ENCODE measurements around the gene ITM2B. TPM values are rescaled to one million over a fixed set of nuclear protein-coding genes. Genes with fewer than 3 reads are reported as not detected.

ITM2B gene
- total RNA-seq, 1 experiment from 2014 or later = 105 TPM

DNA sequence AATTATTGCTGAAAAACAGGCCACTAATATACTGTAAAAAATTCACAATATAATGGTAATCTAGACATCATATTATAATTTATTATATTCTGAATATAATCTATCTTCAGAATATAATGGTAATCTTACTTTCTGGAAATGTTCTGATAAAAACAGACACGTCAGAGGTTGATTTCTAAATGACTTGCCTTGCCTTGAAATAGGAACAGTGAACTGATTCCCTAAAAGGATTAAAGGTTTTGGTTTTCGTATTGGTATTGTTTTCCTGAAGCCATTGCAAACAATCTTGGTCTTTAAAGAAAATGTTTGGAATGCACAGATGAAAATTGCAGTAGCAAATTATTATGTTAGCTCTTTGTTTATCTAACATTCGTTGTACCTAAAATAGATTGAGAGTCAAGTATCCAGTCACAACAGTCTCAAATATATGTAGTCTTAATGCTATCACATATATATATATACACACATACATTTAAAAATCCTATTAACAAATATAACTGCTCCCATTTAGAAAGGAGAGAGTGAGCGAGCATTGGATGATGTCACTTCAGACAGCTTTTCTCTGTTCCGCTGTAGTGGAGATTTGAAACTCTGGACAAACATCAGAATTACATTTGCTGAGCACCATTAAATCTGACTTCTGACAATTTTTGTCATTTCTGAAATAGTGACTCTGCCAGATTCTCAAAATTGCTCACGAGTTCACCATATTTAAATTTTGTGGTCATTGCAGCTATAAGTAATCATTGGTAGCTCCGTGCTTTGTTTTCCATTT is 1.7 kb downstream of the ITM2B start:
- Histone ChIP-seq H3K27ac (ENCODE audit: low read length) (no peak overlapping the region), H3K9ac (ENCODE audit: low read length) (peak overlapping the region; percentile 84; the same call in 1 of the 2 replicates), H3K9me3 (ENCODE audit: low read length) (no peaks in the 10 kb centered on the region), H3K4me3 (ENCODE audit: low read length) (peak overlapping the region; percentile 88), H3F3A (ENCODE audit: low read length, unreplicated experiment) (no peaks in the 10 kb centered on the region), H3K4me1 (ENCODE audit: insufficient read depth, low read length) (peaks cover 32% of the 10 kb centered on the region), H3K9me2 (replicated peaks; ENCODE audit: low read length) (no peaks in the 10 kb centered on the region), H3K36me3 (ENCODE audit: low read depth, low read length) (no peaks in the 10 kb centered on the region), H4K20me1 (ENCODE audit: low read length) (no peaks in the 10 kb centered on the region), H2AFZ (ENCODE audit: low read length) (0 out of 2 replicates have a peak overlapping the region, but pooled peaks have one; percentile 36), H3K4me2 (ENCODE audit: low read length) (peak overlapping the region; percentile 94), H3K79me2 (ENCODE audit: low read length) (peaks cover 53% of the 10 kb centered on the region), H3K27me3 (ENCODE audit: low read length) (no peaks in the 10 kb centered on the region)
- BruUV-seq (replicated peaks) = no TSS peak
- no peak for TF ChIP-seq EZH2phosphoT487 (IDR thresholded peaks at IDR 0.05; ENCODE audit: borderline replicate concordance, low read length)
- TF ChIP-seq EZH2 (IDR thresholded peaks at IDR 0.05; ENCODE audit: low read length, unreplicated experiment) = no peak
- TF ChIP-seq, protein P1, sequence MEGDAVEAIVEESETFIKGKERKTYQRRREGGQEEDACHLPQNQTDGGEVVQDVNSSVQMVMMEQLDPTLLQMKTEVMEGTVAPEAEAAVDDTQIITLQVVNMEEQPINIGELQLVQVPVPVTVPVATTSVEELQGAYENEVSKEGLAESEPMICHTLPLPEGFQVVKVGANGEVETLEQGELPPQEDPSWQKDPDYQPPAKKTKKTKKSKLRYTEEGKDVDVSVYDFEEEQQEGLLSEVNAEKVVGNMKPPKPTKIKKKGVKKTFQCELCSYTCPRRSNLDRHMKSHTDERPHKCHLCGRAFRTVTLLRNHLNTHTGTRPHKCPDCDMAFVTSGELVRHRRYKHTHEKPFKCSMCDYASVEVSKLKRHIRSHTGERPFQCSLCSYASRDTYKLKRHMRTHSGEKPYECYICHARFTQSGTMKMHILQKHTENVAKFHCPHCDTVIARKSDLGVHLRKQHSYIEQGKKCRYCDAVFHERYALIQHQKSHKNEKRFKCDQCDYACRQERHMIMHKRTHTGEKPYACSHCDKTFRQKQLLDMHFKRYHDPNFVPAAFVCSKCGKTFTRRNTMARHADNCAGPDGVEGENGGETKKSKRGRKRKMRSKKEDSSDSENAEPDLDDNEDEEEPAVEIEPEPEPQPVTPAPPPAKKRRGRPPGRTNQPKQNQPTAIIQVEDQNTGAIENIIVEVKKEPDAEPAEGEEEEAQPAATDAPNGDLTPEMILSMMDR (conservative IDR thresholded peaks at IDR 0.05; ENCODE audit: low read depth, low read length) = no peak
- intact Hi-C loops (cut with micrococcal nuclease) = loop anchor here (5.0 to 10.0 kb wide), 3 partner anchors 68 to 350 kb away; partner anchors contain the start of gene RB1
- ATAC-seq = no peak
- DNase-seq = peak; percentile 20
- ChIA-PET CTCF (no interaction called here), POLR2A (ENCODE audit: unreplicated experiment) (no interaction called here)

DNA sequence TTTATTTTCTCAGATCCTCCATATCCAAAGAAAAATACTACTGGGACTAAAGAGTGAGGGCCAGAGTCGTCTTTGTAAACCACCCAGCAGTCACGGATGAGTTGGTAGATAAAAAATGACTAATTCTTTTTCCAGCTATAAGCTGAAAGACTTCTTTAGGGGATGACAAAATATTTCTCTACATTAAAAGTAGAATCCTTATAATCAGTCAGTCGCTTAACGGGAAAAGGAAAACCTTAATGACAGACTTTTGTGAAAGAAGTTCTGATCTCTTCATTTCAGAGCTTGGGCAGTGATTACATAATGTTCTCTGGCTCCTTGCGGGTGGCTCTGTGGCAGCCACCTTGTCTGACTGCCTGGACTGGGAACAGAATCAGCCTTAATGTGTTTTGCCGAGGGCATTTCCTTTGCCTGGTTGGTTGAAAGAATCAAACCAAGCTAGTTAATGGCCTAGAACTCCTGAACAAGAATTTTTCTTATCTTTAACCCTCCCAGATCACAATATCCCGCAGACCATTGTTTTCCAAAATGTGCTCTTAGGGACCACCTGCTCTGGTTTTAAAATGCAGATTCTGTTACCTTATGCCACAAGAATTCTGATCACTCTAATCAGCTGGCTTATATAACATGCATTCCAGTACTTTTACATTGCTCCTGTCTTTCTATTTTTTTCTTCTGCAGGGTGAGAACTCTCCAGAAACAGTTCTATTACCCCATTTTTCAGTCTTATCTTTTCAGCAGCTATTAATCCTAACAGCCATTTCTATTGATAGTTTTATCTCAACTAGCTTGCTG is 2.5 kb downstream of the ITM2B start:
- no TSS peak for BruUV-seq (replicated peaks)
- intact Hi-C loops (cut with micrococcal nuclease) = loop anchor here (10.0 kb wide), 1 partner anchor 349 kb away; no protein-coding TSS in a partner anchor
- no peak for ATAC-seq
- no peaks in the 10 kb centered on the region for H3K9me3 ChIP-seq (ENCODE audit: low read length)
- H3K4me2 ChIP-seq (ENCODE audit: low read length) = peak overlapping the region; percentile 94
- peak overlapping the region; percentile 84; the same call in 1 of the 2 replicates for H3K9ac ChIP-seq (ENCODE audit: low read length)
- no peak overlapping the region for H3K27ac ChIP-seq (ENCODE audit: low read length)
- no peaks in the 10 kb centered on the region for H3K9me2 ChIP-seq (replicated peaks; ENCODE audit: low read length)
- no peaks in the 10 kb centered on the region for H3K27me3 ChIP-seq (ENCODE audit: low read length)
- CTCF ChIA-PET = no interaction called here
- peak; percentile 32 for DNase-seq
- no peak for TF ChIP-seq EZH2 (IDR thresholded peaks at IDR 0.05; ENCODE audit: low read length, unreplicated experiment)
- TF ChIP-seq EZH2phosphoT487 (IDR thresholded peaks at IDR 0.05; ENCODE audit: borderline replicate concordance, low read length) = no peak
- TF ChIP-seq, protein P1 (conservative IDR thresholded peaks at IDR 0.05; ENCODE audit: low read depth, low read length) = no peak
- no peaks in the 10 kb centered on the region for H3K36me3 ChIP-seq (ENCODE audit: low read depth, low read length)
- peaks cover 53% of the 10 kb centered on the region for H3K79me2 ChIP-seq (ENCODE audit: low read length)
- H3F3A ChIP-seq (ENCODE audit: low read length, unreplicated experiment) = no peaks in the 10 kb centered on the region
- peak overlapping the region; percentile 88 for H3K4me3 ChIP-seq (ENCODE audit: low read length)
- H2AFZ ChIP-seq (ENCODE audit: low read length) = 0 out of 2 replicates have a peak overlapping the region, but pooled peaks have one; percentile 36
- POLR2A ChIA-PET (ENCODE audit: unreplicated experiment) = interaction anchor here (0.6 kb wide), 1 partner anchor 81 kb away, joined by 4 read pairs; no protein-coding TSS in a partner anchor
- no peaks in the 10 kb centered on the region for H4K20me1 ChIP-seq (ENCODE audit: low read length)
- H3K4me1 ChIP-seq (ENCODE audit: insufficient read depth, low read length) = peaks cover 32% of the 10 kb centered on the region
